Small intestine (tissue), 7 donors: ENCODE measurements around the gene CMYA5. TPM values are rescaled to one million over a fixed set of nuclear protein-coding genes. Genes with fewer than 3 reads are reported as not detected.
A peak's percentile ranks its signal among the peaks of the same experiment; 100 is the strongest.
"Not testable (repeated sequence)": the region's sequence is repeated elsewhere in the genome, so short reads cannot be mapped to it uniquely, and the experiment has no call there.

Experiments used
- DNase-seq, 2 donors: peaks; one replicate each; pipeline versions ENCODE4 v3.0.0 to v3.0.0-alpha.2; 2013
- FAIRE-seq: peaks from 2 replicates; lab custom pipeline; 2012; peaks lifted over from hg19 to GRCh38; lab: Jason Lieb, UNC
- H3K27ac ChIP-seq, 3 donors: one replicate each; pipeline ENCODE4 v1.5.1; 2013; ENCODE audit warnings: low read length in 2 of 3, mild to moderate bottlenecking in 2 of 3, control low read depth in 1 of 3, inconsistent platforms in 1 of 3, low read depth in 1 of 3, moderate library complexity in 1 of 3
- H3K27me3 ChIP-seq, 3 donors: one replicate each; pipeline ENCODE4 v1.6.1; 2013; ENCODE audit warnings: low read length in 3 of 3, inconsistent platforms in 1 of 3; ENCODE audit not compliant: control insufficient read depth in 3 of 3, insufficient read depth in 3 of 3
- H3K36me3 ChIP-seq, 3 donors: one replicate each; pipeline ENCODE4 v1.6.1; 2013; ENCODE audit warnings: low read length in 3 of 3, inconsistent platforms in 1 of 3, low read depth in 1 of 3, mild to moderate bottlenecking in 1 of 3, moderate library complexity in 1 of 3; ENCODE audit not compliant: control insufficient read depth in 3 of 3, insufficient read depth in 2 of 3
- H3K4me1 ChIP-seq, 3 donors: one replicate each; pipeline ENCODE4 v1.6.1; 2013; ENCODE audit warnings: low read length in 2 of 3, inconsistent platforms in 1 of 3, low read depth in 1 of 3, mild to moderate bottlenecking in 1 of 3, moderate library complexity in 1 of 3; ENCODE audit not compliant: control insufficient read depth in 3 of 3, insufficient read depth in 2 of 3
- H3K4me3 ChIP-seq, 3 donors: one replicate each; pipeline ENCODE4 v1.5.1; 2013; ENCODE audit warnings: low read length in 3 of 3, control low read depth in 1 of 3, inconsistent platforms in 1 of 3, low read depth in 1 of 3, mild to moderate bottlenecking in 1 of 3, moderate library complexity in 1 of 3
- H3K9me3 ChIP-seq, 2 donors: one replicate each; pipeline ENCODE4 v1.6.1; 2013; ENCODE audit warnings: low read depth in 1 of 2, low read length in 1 of 2; ENCODE audit not compliant: control insufficient read depth in 2 of 2, insufficient read depth in 1 of 2
- WGBS, 3 donors: extraction: QIAGEN DNeasy Blood & Tissue Kit; methylation state at CpG; one replicate each; pipeline ENCODE4 v1.1.7; 2013; 5-methylcytosine and 5-hydroxymethylcytosine counted together
- polyA plus RNA-seq, 4 donors: library from polyadenylated mRNA; stranded (reverse) in 3 of 4; unstranded in 1 of 4; fragments of 200-250 nt in 3 of 4; fragments of 120-200 nt in 1 of 4; gene quantifications; one replicate each; pipeline versions ENCODE4 v1.2.1 to v1.2.3, GENCODE V29; 2013
- donor health status: healthy with polysubstance abuse.
- donor health status: control.
- donor health status: control.
- donor health status: Bipolar disorder and iron deficiency.
- donor health status: healthy.

The CMYA5 gene
- polyA plus RNA-seq, 4 donors = 0.61 to 5.7 (median 1.6) TPM

GRCh38 chr5:79759848-79760247 is 70.2 kb downstream of the CMYA5 start:
- Histone ChIP-seq H3K27ac (no peak overlapping the region), H3K4me1 (peaks cover 0 to 5% (median 0%) of the 10 kb centered on the region in 3 donors), H3K9me3 (no peaks in the 10 kb centered on the region), H3K36me3 (no peaks in the 10 kb centered on the region), H3K4me3 (no peak overlapping the region), H3K27me3 (peaks cover 0 to 3% (median 0%) of the 10 kb centered on the region in 3 donors)
- 91 to 95% (median 94%) methylated on average over 1 of the region's 1 CpG for WGBS, 3 donors
- DNase-seq = no peak
- no peak for FAIRE-seq

- DNase-seq = no peak
Observed at GRCh38 chr5:79762929-79763328, 73.3 kb downstream of the CMYA5 start.

GRCh38 chr5:79764147-79764546 is 74.5 kb downstream of the CMYA5 start:
- not testable (repeated sequence) for H3K27ac ChIP-seq, DNase-seq, FAIRE-seq, H3K9me3 ChIP-seq, H3K27me3 ChIP-seq, H3K4me3 ChIP-seq, H3K4me1 ChIP-seq, H3K36me3 ChIP-seq
- WGBS, 3 donors = 83 to 96% (median 86%) methylated on average over 3 of the region's 3 CpGs

More at GRCh38 chr5:79762929-79763328, 73.3 kb downstream of the CMYA5 start:
- Histone ChIP-seq H3K27ac (no peak overlapping the region), H3K4me3 (no peak overlapping the region), H3K36me3 (no peaks in the 10 kb centered on the region), H3K27me3 (no peaks in the 10 kb centered on the region), H3K4me1 (no peaks in the 10 kb centered on the region), H3K9me3 (no peaks in the 10 kb centered on the region)
- WGBS, 3 donors = 82 to 91% (median 87%) methylated on average over 10 of the region's 10 CpGs
- FAIRE-seq = no peak

GRCh38 chr5:79771387-79771786 is 81.8 kb downstream of the CMYA5 start:
- DNase-seq (no peak), FAIRE-seq (no peak)
- Histone ChIP-seq H3K27ac (no peak overlapping the region), H3K4me3 (no peak overlapping the region), H3K4me1 (peaks cover 0 to 5% (median 0%) of the 10 kb centered on the region in 3 donors), H3K27me3 (no peaks in the 10 kb centered on the region), H3K9me3 (peaks cover 0 to 13% of the 10 kb centered on the region in 2 donors), H3K36me3 (no peaks in the 10 kb centered on the region)
- WGBS, 3 donors = 65 to 72% (median 65%) methylated on average over 2 of the region's 2 CpGs

- no peak overlapping the region for H3K27ac ChIP-seq
- DNase-seq (no peak), FAIRE-seq (no peak)
- 50 to 73% (median 67%) methylated on average over 5 of the region's 5 CpGs for WGBS, 3 donors
- no peak overlapping the region for H3K4me3 ChIP-seq
- no peaks in the 10 kb centered on the region for H3K27me3 ChIP-seq
- H3K36me3 ChIP-seq = no peaks in the 10 kb centered on the region
- peaks cover 0 to 13% of the 10 kb centered on the region in 2 donors for H3K9me3 ChIP-seq
- peaks cover 0 to 5% (median 0%) of the 10 kb centered on the region in 3 donors for H3K4me1 ChIP-seq
Observed at GRCh38 chr5:79772651-79773050, 83.0 kb downstream of the CMYA5 start.

- WGBS, 3 donors = 78 to 89% (median 88%) methylated on average over 4 of the region's 4 CpGs
- no peaks in the 10 kb centered on the region for H3K27me3 ChIP-seq
- no peak for FAIRE-seq
- DNase-seq = no peak
- H3K9me3 ChIP-seq = peaks cover 0 to 13% of the 10 kb centered on the region in 2 donors
- no peak overlapping the region for H3K27ac ChIP-seq
- H3K4me1 ChIP-seq = peaks cover 0 to 5% (median 0%) of the 10 kb centered on the region in 3 donors
- H3K36me3 ChIP-seq = no peaks in the 10 kb centered on the region
- no peak overlapping the region for H3K4me3 ChIP-seq
Observed at GRCh38 chr5:79773612-79774011, 84.0 kb downstream of the CMYA5 start.

- WGBS, 3 donors = 77 to 87% (median 83%) methylated on average over 13 of the region's 13 CpGs
- H3K36me3 ChIP-seq = no peaks in the 10 kb centered on the region
- H3K4me3 ChIP-seq = no peak overlapping the region
- peak in 1 of 2 donors; percentile 48 for DNase-seq
- H3K4me1 ChIP-seq = peaks cover 0 to 5% (median 0%) of the 10 kb centered on the region in 3 donors
- no peaks in the 10 kb centered on the region for H3K27me3 ChIP-seq
- no peak for FAIRE-seq
- peaks cover 0 to 13% of the 10 kb centered on the region in 2 donors for H3K9me3 ChIP-seq
- no peak overlapping the region for H3K27ac ChIP-seq
Observed at GRCh38 chr5:79774171-79774854, 84.7 kb downstream of the CMYA5 start.

GRCh38 chr5:79774855-79775237 is 85.2 kb downstream of the CMYA5 start:
- no peak overlapping the region for H3K27ac ChIP-seq

More at GRCh38 chr5:79774855-79775237, 85.2 kb downstream of the CMYA5 start:
- H3K27me3 ChIP-seq = no peaks in the 10 kb centered on the region
- peaks cover 0 to 8% of the 10 kb centered on the region in 2 donors for H3K9me3 ChIP-seq
- H3K36me3 ChIP-seq = no peaks in the 10 kb centered on the region
- 74 to 82% (median 74%) methylated on average over 4 of the region's 4 CpGs for WGBS, 3 donors
- FAIRE-seq = no peak
- peak in 1 of 2 donors; percentile 33 for DNase-seq
- peaks cover 0 to 5% (median 0%) of the 10 kb centered on the region in 3 donors for H3K4me1 ChIP-seq
- H3K4me3 ChIP-seq = no peak overlapping the region
